IPS-20b (cell line): ENCODE data around the gene SOD3.

Experiments used
- H3K27ac ChIP-seq: one replicate; pipeline ENCODE4 v1.5.1; 2013; ENCODE audit warnings: low read length
- H3K27me3 ChIP-seq: 2 replicates; pipeline ENCODE4 v1.6.1; 2013; ENCODE audit warnings: mild to moderate bottlenecking, low read length, inconsistent platforms; ENCODE audit not compliant: insufficient read depth
- H3K36me3 ChIP-seq: 2 replicates; pipeline ENCODE4 v1.6.1; 2013; ENCODE audit warnings: low read depth, mild to moderate bottlenecking, inconsistent platforms, low read length, moderate library complexity; ENCODE audit not compliant: insufficient read depth
- H3K4me1 ChIP-seq: 2 replicates; pipeline ENCODE4 v1.6.1; 2013; ENCODE audit warnings: mild to moderate bottlenecking, control low read depth, inconsistent platforms, low read length, moderate library complexity; ENCODE audit not compliant: insufficient read depth
- H3K4me3 ChIP-seq: 2 replicates; pipeline ENCODE4 v1.5.1; 2013; ENCODE audit warnings: mild to moderate bottlenecking, low read length, inconsistent platforms
- H3K9ac ChIP-seq: 2 replicates; pipeline ENCODE4 v1.6.1; 2013; ENCODE audit warnings: low read depth, mild to moderate bottlenecking, inconsistent platforms, low read length, moderate library complexity
- H3K9me3 ChIP-seq: 2 replicates; pipeline ENCODE4 v1.6.1; 2013; ENCODE audit warnings: mild to moderate bottlenecking, low read depth, low read length, inconsistent platforms; ENCODE audit not compliant: insufficient read depth

SOD3 gene

GRCh38 chr4:24794480-24794879 is 893 bp upstream of the SOD3 start:
- no peaks in the 10 kb centered on the region for H3K36me3 ChIP-seq
- H3K4me1 ChIP-seq = peaks cover 13% of the 10 kb centered on the region; the same call in 1 of the 2 replicates
- peak overlapping the region; percentile 69; the same call in 1 of the 2 replicates for H3K4me3 ChIP-seq
- no peaks in the 10 kb centered on the region for H3K9me3 ChIP-seq
- no peak overlapping the region for H3K27ac ChIP-seq
- H3K9ac ChIP-seq = no peak overlapping the region
- peaks cover 52% of the 10 kb centered on the region for H3K27me3 ChIP-seq

GRCh38 chr4:24795666-24796381 is 451 bp downstream of the SOD3 start:
- Histone ChIP-seq H3K36me3 (no peaks in the 10 kb centered on the region), H3K9me3 (no peaks in the 10 kb centered on the region), H3K9ac (peak overlapping the region; percentile 46; the same call in 1 of the 2 replicates), H3K27me3 (peaks cover 65% of the 10 kb centered on the region), H3K4me3 (peak overlapping the region; percentile 69), H3K27ac (no peak overlapping the region), H3K4me1 (peaks cover 15% of the 10 kb centered on the region; the same call in 1 of the 2 replicates)

DNA sequence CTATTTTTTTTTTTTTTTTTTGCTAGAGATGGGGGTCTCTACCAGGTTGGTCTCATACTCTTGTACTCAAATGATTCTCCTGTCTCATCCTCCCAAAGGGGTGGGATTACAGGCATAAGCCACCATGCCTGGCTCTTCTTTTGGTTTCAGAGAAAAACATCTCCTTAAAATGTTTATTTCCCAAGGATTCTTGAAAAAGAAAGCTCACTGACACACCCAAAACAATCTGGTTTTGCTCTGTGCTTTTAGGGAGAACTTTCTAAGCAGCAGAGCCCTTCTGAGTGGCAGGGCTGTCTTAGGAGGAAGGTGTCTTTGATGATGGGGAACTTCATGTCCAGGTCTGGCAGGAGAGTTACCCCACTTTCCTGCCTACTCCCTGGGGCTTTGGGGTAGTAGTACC is 1.2 kb downstream of the SOD3 start:
- H3K27me3 ChIP-seq = peaks cover 73% of the 10 kb centered on the region
- no peak overlapping the region for H3K9ac ChIP-seq
- H3K27ac ChIP-seq = no peak overlapping the region
- no peaks in the 10 kb centered on the region for H3K9me3 ChIP-seq
- no peak overlapping the region for H3K4me3 ChIP-seq
- no peaks in the 10 kb centered on the region for H3K36me3 ChIP-seq
- H3K4me1 ChIP-seq = peaks cover 21% of the 10 kb centered on the region; the same call in 1 of the 2 replicates

- Histone ChIP-seq H3K36me3 (no peaks in the 10 kb centered on the region), H3K27ac (no peak overlapping the region), H3K4me1 (peaks cover 21% of the 10 kb centered on the region; the same call in 1 of the 2 replicates), H3K9ac (no peak overlapping the region), H3K27me3 (peaks cover 86% of the 10 kb centered on the region), H3K4me3 (no peak overlapping the region), H3K9me3 (no peaks in the 10 kb centered on the region)
Observed at GRCh38 chr4:24798036-24798610, 2.8 kb downstream of the SOD3 start.

DNA sequence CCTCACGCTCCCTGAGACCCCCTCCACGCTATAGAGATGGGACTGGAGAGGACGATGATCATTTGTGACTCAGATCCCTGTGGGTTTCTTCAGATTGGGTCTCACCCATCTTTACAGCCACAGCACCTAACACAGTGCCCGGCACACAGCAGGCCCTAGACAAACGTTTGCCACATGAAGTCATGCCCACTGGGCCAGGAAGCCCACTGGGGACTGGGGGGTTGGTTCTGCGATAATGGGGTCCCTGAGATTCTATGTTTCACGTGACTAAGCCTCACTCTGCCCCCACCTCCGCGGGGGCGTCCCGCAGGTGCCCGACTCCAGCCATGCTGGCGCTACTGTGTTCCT is 3.8 kb downstream of the SOD3 start:
- no peaks in the 10 kb centered on the region for H3K36me3 ChIP-seq
- peaks cover 86% of the 10 kb centered on the region for H3K27me3 ChIP-seq
- peaks cover 21% of the 10 kb centered on the region; the same call in 1 of the 2 replicates for H3K4me1 ChIP-seq
- no peaks in the 10 kb centered on the region for H3K9me3 ChIP-seq
- no peak overlapping the region for H3K9ac ChIP-seq
- H3K27ac ChIP-seq = no peak overlapping the region
- no peak overlapping the region for H3K4me3 ChIP-seq

GRCh38 chr4:24799544-24800324 is 4.4 kb downstream of the SOD3 start:
- H3K4me1 ChIP-seq = peaks cover 16% of the 10 kb centered on the region; the same call in 1 of the 2 replicates
- H3K4me3 ChIP-seq = peak overlapping the region; percentile 51

GRCh38 chr4:24800325-24800895 is 5.0 kb downstream of the SOD3 start:
- H3K27ac ChIP-seq = no peak overlapping the region
- H3K4me1 ChIP-seq = peaks cover 15% of the 10 kb centered on the region; the same call in 1 of the 2 replicates
- peak overlapping the region; percentile 45; the same call in 1 of the 2 replicates for H3K9ac ChIP-seq
- peak overlapping the region; percentile 51 for H3K4me3 ChIP-seq
- H3K36me3 ChIP-seq = no peaks in the 10 kb centered on the region
- peaks cover 75% of the 10 kb centered on the region for H3K27me3 ChIP-seq
- H3K9me3 ChIP-seq = no peaks in the 10 kb centered on the region

More at GRCh38 chr4:24799544-24800324, 4.4 kb downstream of the SOD3 start:
- Histone ChIP-seq H3K36me3 (no peaks in the 10 kb centered on the region), H3K27ac (no peak overlapping the region), H3K27me3 (peaks cover 81% of the 10 kb centered on the region), H3K9ac (peak overlapping the region; percentile 45; the same call in 1 of the 2 replicates), H3K9me3 (no peaks in the 10 kb centered on the region)

- Histone ChIP-seq H3K27ac (no peak overlapping the region), H3K36me3 (no peaks in the 10 kb centered on the region), H3K4me3 (peak overlapping the region; percentile 51; the same call in 1 of the 2 replicates), H3K9me3 (no peaks in the 10 kb centered on the region), H3K27me3 (peaks cover 66% of the 10 kb centered on the region), H3K4me1 (peaks cover 17% of the 10 kb centered on the region; the same call in 1 of the 2 replicates), H3K9ac (no peak overlapping the region)
Observed at GRCh38 chr4:24801136-24801855, 5.9 kb downstream of the SOD3 start.

- Histone ChIP-seq H3K9me3 (no peaks in the 10 kb centered on the region), H3K36me3 (no peaks in the 10 kb centered on the region), H3K4me3 (no peak overlapping the region), H3K27ac (no peak overlapping the region), H3K27me3 (peaks cover 53% of the 10 kb centered on the region), H3K4me1 (peaks cover 17% of the 10 kb centered on the region; the same call in 1 of the 2 replicates), H3K9ac (no peak overlapping the region)
Observed at GRCh38 chr4:24802648-24803047, 7.3 kb downstream of the SOD3 start.

GRCh38 chr4:24805067-24805466 is 9.7 kb downstream of the SOD3 start:
- Histone ChIP-seq H3K4me3 (no peak overlapping the region), H3K27me3 (peaks cover 29% of the 10 kb centered on the region), H3K36me3 (no peaks in the 10 kb centered on the region), H3K27ac (no peak overlapping the region), H3K9ac (no peak overlapping the region), H3K4me1 (peaks cover 23% of the 10 kb centered on the region; the same call in 1 of the 2 replicates), H3K9me3 (no peaks in the 10 kb centered on the region)

DNA sequence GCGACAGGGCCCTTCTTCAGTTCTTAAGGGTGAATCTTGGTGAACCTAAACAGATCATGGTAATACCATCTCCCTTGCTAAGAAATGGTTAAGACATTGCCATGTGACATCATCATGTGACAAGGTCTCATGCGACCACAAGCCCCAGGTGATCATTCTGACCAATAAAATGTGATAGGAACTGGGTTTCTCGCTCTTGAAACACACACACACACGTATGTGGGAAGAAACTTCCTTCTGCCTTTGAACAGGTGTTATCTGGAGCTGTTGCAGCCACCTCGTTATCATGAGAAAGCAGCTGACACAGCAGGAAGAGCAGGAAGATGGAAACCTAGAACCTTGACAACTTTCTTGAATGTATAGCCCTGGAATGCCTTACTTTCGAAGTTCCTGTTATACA is 10.2 kb downstream of the SOD3 start:
- H3K9ac ChIP-seq = no peak overlapping the region
- peaks cover 23% of the 10 kb centered on the region; the same call in 1 of the 2 replicates for H3K4me1 ChIP-seq
- H3K36me3 ChIP-seq = no peaks in the 10 kb centered on the region
- no peak overlapping the region for H3K27ac ChIP-seq
- H3K4me3 ChIP-seq = no peak overlapping the region
- H3K9me3 ChIP-seq = no peaks in the 10 kb centered on the region
- peaks cover 24% of the 10 kb centered on the region for H3K27me3 ChIP-seq
